Measurements from ENCODE around the gene BIN1.

DNA sequence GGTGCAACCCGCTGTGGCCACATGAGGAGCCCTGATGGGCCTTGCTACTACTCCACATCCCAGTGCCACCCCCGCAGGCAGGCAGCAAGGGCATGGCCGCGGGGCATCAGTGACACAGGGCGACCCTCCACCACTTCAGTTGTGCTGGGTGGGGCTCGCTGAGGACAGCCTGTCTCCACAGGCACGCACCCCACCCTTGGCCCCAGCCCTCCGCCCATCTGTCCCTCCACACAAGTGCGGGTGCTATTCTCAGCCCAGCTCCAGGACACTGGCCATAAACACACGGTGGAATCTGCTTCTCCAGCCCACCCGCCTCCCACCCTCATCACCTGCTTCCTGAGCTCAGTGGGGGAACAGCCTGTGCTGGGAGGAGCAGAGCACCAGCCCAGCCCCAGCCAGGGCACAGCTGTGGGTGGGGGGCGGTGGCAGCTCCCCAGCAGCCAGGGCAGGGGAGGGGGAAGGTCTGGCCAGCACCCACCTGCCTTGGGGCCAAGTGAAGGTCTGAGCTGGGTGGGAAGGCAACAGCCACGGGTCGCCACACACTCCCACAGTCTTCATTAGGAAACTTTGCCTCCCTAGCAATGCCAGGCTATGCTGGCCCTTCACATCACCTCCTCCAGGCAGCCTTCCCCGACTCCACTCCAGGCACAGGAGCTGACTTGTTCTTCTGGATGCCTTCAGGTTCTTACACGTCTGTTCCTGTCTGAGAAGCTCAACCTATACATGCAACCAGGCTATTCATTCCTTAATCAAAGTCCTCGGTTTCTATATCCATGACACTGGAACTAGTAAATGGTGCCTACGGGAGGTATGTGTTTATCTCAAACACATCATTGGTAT, 16.5 kb downstream of the BIN1 start:
- TF ChIP-seq, protein P1, sequence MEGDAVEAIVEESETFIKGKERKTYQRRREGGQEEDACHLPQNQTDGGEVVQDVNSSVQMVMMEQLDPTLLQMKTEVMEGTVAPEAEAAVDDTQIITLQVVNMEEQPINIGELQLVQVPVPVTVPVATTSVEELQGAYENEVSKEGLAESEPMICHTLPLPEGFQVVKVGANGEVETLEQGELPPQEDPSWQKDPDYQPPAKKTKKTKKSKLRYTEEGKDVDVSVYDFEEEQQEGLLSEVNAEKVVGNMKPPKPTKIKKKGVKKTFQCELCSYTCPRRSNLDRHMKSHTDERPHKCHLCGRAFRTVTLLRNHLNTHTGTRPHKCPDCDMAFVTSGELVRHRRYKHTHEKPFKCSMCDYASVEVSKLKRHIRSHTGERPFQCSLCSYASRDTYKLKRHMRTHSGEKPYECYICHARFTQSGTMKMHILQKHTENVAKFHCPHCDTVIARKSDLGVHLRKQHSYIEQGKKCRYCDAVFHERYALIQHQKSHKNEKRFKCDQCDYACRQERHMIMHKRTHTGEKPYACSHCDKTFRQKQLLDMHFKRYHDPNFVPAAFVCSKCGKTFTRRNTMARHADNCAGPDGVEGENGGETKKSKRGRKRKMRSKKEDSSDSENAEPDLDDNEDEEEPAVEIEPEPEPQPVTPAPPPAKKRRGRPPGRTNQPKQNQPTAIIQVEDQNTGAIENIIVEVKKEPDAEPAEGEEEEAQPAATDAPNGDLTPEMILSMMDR (IDR thresholded peaks at IDR 0.05): no peak
- TF ChIP-seq SIN3A (IDR thresholded peaks at IDR 0.05; ENCODE audit: borderline replicate concordance, low read depth, low read length) (no peak), EZH2phosphoT487 (IDR thresholded peaks at IDR 0.05; ENCODE audit: borderline replicate concordance, low read depth) (no peak), GATA2 (CRISPR knock-in tag; IDR thresholded peaks at IDR 0.05) (no peak)
